Esophagus muscularis mucosa (tissue), 4 donors: Measurements from ENCODE around the gene CORO2B.

Experiments used
- EP300 ChIP-seq: sonication (generic); formaldehyde crosslinking; IDR thresholded peaks from one replicate; pipeline ENCODE4 v1.6.1; 2017; ENCODE audit warnings: antibody characterized with exemption
- POLR2A ChIP-seq: fragments of 450-650 bp; IDR thresholded peaks from one replicate; pipeline ENCODE4 v1.6.1; 2017; ENCODE audit warnings: antibody characterized with exemption, moderate library complexity, mild to moderate bottlenecking, low read depth
- TF ChIP-seq, protein P1 (sequence below), 3 experiments: fragments of 200-600 bp in 2 of 3; fragments of 450-650 bp in 1 of 3; sonication (generic) in 2 of 3; IDR thresholded peaks; one replicate each; pipeline ENCODE4 v1.5.1; 2017 to 2019; ENCODE audit warnings: antibody characterized with exemption in 3 of 3, mild to moderate bottlenecking in 2 of 3, moderate library complexity in 1 of 3

DNA sequence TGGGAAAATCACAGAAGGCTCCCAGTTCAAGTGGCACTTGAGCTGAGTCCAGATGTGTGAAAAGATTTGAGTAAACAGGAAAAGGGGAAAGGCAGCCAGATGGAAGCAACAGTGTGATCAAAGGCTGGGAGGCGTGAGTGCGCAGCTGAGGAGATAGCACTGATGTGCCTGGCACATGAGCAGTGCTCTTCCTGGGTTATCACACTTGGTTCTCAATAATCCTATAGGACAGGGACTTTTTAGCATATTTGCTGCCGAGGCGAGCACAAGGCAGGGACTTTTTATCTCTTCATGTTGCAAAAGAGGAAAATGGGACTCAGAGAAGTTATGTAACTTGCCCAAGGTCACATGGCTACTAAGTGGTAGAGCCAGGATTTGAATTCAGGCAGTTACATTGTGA lies 39.6 kb downstream of the CORO2B start:
- TF ChIP-seq, protein P1, sequence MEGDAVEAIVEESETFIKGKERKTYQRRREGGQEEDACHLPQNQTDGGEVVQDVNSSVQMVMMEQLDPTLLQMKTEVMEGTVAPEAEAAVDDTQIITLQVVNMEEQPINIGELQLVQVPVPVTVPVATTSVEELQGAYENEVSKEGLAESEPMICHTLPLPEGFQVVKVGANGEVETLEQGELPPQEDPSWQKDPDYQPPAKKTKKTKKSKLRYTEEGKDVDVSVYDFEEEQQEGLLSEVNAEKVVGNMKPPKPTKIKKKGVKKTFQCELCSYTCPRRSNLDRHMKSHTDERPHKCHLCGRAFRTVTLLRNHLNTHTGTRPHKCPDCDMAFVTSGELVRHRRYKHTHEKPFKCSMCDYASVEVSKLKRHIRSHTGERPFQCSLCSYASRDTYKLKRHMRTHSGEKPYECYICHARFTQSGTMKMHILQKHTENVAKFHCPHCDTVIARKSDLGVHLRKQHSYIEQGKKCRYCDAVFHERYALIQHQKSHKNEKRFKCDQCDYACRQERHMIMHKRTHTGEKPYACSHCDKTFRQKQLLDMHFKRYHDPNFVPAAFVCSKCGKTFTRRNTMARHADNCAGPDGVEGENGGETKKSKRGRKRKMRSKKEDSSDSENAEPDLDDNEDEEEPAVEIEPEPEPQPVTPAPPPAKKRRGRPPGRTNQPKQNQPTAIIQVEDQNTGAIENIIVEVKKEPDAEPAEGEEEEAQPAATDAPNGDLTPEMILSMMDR (IDR thresholded peaks at IDR 0.05), result no peak
- TF ChIP-seq POLR2A (no peak), EP300 (no peak)
